T-helper 2 cell treated with Interferon-gamma antibody and Interleukin-4, amounts not matched to agents 100 ng/mL and 5 ng/mL, for 36 hours (primary cell): ENCODE data around the gene SETD1B. TPM values are rescaled to one million over a fixed set of nuclear protein-coding genes. Genes with fewer than 3 reads are reported as not detected.

Source experiments
- intact Hi-C: fragments of 100-400 bp; cut with micrococcal nuclease; formaldehyde crosslinking; loops from one replicate; pipeline ENCODE4 v1.15.1; 2023
- total RNA-seq: library from RNA; stranded (reverse); gene quantifications from 2 replicates; pipeline ENCODE4 v1.2.3, GENCODE V29; 2022

The SETD1B gene
- total RNA-seq, 1 donor from 2014 or later, result 32.7 TPM

DNA sequence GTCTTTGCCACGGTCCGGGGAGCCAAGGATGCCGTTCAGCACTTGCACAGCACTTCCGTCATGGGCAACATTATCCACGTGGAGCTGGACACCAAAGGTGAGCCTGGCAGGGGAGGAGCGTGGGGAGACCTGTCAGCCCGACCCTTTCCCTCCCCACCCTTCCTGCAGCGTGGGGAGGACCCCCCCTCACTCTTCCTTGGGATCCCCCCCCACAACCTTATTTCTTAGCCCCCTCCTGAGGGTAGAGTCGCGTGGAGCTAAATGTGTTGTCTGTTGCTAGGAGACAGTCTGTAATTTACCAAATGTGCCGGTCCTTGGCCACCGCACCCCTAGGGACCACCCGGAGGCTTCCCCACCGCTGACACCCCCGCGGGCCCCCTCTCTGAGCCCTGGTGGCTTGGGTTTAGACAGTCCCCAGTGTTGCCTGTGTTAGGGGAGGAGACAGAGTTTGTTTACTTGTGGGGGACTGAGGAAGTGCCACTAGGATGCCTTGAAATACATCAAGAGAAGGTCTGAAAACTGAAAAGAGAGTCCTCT lies 2.3 kb downstream of the SETD1B start:
- intact Hi-C loops, result loop anchor here (10.0 kb wide), 1 partner anchor 221 kb away; the partner anchor contains the start of gene KDM2B

DNA sequence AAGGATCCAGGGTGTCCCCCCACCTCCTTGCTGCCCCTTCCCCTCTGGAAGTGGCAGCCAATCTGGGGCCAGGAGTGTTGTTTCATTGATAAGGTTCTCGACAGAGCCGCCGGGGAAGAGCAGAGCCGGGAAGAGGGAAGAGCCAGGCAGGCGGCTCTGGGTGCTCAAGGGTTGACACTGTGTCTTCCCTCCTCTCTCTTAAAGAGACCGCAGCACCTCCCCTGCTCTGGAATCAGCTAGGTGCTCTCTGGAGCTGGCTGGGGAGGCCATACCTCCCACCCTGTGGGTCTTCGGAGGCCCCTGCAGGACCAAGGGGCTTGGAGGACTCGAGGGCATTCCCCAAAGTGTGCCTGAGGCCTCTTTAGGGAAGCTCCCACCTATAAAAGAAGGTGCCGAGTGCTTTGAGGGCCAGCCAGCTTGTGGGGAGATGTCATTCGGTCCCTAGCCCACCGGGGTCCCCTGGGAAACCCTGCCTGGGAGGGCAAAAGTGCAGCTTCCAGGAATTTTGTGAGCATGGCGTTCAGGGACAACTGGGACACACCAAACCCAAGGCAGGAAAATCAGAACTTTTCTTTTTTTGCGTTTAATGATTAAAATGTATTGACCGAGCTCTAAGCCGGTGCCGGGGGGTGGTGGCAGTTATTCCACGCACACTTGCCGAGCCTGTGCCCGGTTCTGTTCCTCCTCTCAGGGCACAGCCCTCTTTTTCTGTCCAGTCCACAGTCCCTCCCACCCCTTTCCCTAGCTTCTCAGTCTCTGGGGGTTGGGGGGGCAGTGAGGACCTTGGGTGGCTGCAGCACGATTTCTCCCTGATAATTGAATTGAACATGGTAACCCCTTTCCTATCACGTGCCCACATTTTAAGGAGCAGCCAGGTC lies 3.0 kb downstream of the SETD1B start:
- intact Hi-C loops, result loop anchor here (10.0 kb wide), 1 partner anchor 222 kb away; the partner anchor contains the start of gene KDM2B

DNA sequence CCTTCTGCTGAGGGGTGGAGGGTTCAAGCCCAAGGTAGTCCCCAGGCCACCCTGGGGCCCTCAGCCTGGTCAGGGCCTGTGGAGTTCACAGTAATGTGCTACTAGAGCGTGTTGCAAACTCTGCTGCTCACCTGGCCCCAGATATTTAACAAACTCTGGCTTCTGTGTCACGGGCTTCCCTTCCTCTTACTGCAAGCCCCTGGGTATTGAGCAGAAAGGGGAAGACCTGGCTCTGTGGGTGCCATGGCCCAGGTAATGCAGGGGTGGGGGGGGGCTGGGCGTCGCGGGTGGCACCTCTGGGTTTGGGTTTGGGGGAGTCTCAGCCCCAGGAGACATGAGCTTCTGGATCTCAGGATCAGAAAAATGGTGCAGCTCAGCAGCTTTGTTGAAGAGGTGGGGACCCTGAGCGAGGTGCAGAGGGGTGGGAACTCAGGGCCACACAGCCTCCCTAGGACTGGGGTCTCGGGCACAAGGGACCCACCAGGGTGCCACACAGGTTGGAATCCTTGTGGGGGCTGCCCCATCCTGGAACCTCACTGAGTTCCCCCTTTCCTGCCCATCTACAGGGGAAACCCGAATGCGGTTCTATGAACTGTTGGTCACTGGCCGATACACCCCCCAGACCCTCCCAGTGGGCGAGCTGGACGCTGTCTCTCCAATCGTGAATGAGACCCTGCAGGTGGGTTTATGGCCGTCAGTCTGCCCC lies 4.0 kb downstream of the SETD1B start:
- intact Hi-C loops, result loop anchor here (10.0 kb wide), 1 partner anchor 223 kb away; the partner anchor contains the start of gene KDM2B

DNA sequence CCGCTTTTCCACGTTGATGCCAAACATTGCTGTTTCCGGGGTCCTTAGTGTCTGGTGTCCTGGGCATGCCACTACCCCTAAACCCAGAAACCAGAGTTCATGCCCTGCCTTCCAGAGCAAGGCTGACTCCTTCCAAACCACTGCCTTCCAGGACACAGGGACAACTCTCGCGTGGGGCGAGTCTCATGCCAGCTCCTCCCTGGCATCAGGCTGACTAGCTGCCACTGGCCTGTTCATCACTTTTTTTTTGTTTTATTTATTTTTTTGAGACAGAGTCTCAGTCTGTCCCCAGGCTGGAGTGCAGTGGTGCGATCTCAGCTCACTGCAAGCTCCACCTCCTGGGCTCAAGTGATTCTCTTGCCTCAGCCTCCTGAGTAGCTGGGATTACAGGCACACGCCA lies 4.8 kb downstream of the SETD1B start:
- intact Hi-C loops, result loop anchor here (10.0 kb wide), 1 partner anchor 224 kb away; the partner anchor contains the start of gene KDM2B

DNA sequence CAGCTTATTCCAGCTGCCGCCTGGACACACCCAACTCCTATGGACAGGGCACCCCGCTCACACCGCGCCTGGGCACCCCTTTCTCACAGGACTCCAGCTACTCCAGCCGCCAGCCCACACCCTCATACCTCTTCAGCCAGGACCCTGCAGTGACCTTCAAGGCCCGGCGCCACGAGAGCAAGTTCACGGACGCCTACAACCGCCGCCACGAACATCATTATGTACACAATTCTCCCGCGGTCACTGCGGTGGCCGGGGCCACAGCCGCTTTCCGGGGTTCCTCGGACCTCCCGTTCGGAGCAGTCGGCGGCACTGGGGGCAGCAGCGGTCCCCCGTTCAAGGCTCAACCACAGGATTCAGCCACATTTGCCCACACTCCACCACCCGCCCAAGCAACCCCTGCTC lies 5.9 kb downstream of the SETD1B start:
- intact Hi-C loops, result loop anchor here (10.0 kb wide), 1 partner anchor 225 kb away; the partner anchor contains the start of gene KDM2B

DNA sequence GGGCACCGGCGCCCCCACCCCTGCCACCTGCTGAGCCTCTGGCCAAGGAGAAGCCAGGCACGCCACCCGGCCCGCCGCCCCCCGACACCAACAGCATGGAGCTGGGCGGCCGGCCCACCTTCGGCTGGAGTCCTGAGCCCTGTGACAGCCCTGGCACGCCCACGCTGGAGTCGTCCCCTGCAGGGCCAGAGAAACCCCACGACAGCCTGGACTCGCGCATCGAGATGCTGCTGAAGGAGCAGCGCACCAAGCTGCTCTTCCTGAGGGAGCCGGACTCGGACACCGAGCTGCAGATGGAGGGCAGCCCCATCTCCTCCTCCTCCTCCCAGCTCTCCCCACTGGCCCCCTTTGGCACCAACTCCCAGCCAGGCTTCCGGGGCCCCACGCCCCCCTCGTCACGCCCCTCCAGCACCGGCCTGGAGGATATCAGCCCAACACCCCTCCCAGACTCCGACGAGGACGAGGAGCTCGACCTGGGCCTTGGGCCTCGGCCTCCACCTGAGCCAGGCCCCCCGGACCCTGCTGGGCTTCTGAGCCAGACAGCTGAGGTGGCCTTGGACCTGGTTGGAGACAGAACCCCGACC lies 6.5 kb downstream of the SETD1B start:
- intact Hi-C loops, result no loop called here

DNA sequence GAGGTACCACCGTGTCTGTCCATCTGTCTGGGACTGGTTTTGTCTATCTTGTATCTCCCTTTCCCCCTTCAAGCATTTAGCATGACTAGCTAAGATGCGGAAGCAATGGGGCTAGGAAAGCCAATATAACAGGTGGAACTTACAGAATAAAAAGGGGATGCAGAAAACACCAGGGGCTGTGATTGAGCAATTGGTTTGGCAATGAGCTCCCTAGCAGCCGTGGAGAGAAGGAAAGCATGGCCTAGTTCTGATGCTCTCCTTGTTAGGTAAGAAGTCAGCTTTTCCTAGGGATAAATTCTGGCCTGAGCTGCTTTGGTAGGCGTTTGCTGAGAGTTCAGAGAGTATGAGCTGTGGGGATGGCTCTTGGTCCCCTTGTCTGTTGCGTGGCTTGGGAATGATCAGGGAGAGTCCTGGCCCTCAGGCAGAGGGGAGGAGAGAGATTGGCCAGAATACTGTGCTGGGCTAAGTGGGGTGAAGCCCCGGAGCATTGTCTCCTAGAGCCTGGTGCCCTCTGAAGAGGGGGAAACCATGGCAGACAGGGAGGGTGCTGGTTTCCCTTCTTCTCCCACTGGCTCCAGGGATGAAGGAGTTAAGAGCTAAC lies 7.1 kb downstream of the SETD1B start:
- intact Hi-C loops, result no loop called here

DNA sequence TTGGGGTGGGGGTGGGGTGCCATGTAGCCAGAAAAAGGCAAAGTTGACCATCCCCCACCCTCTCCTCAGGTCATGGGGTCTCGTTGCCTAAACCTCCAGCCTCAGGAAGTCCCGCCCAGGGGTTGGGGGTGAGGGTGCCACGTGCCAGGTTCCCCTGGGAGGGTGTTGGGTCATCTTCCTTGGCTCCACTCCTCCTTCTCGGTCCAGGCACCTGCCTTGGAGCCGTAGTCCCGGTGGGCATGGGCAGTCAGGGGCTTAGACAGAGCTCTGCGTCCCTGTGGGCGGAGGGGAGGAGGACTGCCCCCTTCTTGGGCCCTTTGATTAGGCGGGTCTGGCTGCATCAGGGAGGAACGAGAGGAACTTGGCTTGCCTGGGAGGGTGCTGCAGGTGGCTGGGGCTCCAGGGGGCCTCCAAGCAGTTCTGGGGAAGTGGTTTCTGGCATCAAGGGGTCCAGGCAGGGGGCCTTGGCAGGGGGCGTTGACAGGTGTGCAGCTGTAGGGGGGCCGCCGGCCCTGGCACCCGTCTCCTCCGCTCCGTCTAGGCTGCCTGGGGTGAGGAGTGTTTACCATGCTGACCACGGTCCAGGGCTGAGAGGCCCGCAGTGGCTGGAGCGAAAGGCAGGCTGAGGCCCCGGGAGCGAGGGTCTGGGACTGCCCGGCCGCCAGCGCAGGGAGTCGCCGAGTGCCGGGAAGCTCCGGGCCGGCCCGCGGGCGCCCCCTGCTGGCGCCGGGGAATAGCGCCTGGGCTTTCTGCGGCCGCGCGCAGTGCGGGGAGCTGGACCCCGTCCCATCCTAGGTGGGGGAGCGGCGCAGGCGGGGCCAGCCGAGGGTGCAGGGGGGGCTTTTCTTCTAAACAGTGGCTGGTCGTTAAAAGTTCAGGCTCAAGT lies 7.9 kb downstream of the SETD1B start:
- intact Hi-C loops, result loop anchor here (1.0 to 2.0 kb wide), 4 partner anchors 9 to 35 kb away; no protein-coding TSS in a partner anchor

DNA sequence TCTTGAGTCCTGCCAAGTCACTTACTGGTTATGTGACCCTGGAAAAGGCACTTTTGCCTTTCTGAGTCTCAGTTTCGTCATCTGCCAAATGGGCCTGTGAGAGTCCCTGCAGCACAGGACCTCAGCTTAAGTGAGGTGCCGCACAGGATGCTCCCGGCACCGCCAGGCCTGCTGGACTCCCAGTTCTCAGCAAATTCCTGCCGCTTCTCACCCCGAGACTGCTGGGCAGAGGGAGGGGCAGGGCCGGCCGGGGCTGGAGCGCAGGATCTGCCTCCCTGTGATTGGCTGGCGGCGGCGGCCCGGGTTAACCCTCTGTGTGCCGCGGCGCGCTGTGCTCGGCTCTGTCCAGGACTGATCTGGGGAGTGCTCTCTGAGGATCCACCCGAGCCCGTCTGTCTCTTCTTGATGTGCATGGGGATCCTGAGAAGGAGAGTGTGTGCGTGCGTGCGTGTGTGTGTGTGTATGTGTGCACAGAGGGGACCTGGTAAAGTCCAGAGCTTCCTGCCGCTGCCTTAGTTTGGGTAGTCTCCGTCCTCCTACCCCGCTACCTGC lies 8.6 kb downstream of the SETD1B start:
- intact Hi-C loops, result loop anchor here (1.0 to 2.0 kb wide), 4 partner anchors 10 to 36 kb away; no protein-coding TSS in a partner anchor

DNA sequence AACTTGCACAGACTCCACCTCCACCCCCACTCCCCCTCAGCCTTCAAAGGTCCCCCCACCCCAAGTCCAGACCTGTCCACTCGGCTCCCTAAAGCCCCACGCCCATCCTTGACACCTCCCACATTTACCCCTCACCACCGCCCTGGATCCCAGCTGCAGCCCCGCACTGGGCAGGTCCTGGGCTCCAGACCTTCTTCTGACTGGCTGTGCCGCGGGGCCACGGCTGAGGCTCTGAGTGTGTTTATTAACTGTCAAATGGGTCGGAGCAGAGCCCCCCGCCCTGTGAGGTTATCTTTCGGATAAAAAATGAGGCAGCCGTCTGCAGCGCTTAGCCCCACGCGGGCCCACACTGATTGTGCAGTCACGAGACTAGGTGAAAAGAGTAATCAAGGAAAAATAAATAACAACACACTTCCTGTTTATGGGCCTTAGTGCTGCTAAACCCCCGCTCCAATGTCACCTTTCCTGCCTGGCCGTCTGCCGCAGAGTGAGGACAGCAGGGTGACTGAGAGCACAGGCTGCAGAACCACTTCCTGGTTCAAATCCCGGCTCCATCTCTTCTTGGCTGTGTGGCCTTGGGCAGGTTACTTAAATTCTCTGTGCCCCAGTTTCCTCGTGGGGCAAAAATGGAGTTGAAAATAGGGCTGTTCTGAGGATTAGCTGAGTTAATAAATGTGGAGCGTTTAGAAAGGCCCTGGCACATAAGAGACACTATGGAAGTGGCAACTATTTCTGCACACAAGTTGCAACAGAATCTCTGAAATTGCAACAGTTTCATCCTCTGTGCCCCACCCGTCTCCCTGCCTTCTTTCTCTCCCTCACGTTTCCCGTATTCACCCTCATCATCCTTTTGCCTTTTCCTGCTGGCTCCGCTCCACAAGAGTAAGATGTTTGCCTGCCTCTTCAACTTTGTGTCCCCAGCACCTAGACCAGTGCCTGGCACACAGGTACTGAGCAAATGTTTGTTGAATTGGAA lies 9.4 kb downstream of the SETD1B start:
- intact Hi-C loops, result loop anchor here (1.0 to 2.0 kb wide), 4 partner anchors 11 to 36 kb away; no protein-coding TSS in a partner anchor

DNA sequence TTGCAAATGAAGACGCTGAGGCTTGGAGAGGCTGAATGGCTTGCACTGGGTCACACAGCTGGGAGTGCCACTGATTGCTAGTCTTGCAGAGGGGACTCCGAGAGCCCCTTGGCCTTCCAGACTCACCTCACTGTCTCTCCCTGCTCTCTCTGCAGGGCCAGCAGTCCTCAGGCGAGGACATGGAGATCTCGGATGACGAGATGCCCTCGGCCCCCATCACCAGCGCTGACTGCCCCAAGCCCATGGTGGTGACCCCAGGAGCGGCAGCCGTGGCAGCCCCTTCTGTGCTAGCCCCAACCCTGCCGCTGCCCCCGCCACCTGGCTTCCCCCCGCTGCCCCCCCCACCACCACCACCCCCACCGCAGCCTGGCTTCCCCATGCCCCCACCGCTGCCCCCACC lies 10.1 kb downstream of the SETD1B start:
- intact Hi-C loops, result loop anchor here (2.0 kb wide), 2 partner anchors 25 to 37 kb away; no protein-coding TSS in a partner anchor

DNA sequence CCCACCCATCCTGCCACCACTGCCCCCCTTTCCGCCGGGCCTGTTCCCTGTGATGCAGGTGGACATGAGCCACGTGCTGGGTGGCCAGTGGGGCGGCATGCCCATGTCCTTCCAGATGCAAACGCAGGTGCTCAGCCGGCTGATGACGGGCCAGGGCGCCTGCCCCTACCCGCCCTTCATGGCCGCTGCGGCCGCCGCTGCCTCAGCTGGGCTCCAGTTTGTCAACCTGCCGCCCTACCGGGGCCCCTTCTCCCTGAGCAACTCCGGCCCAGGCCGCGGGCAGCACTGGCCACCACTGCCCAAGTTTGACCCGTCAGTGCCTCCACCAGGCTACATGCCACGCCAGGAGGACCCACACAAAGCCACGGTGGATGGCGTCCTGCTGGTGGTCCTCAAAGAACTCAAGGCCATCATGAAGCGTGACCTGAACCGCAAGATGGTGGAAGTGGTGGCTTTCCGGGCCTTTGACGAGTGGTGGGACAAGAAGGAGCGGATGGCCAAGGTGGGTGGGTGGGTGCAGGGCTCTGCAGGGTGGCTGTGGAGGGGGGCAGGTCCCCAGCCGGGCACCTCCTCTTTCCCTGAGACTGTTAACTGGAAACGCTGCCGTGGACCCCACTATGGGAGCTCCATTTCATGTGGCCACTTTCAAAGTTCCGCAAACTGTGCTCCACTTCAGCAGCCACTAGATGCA lies 10.8 kb downstream of the SETD1B start:
- intact Hi-C loops, result no loop called here

DNA sequence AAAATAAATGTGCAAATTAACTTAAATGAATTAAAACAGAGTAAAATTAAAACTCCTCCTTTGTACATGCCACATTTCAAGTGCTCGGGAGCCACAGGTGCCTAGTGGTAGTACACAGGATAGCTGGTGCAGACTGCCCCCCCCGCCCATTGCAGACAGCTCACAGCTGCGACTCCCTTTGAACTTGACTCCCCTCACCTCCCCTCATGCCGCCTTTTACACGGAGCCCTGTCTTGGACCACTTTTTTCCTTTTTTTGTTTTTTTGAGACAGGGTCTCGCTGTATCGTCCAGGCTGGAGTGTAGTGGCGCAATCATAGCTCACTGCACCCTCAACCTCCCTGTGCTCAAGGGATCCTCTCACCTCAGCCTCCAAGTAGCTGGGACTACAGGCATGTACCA lies 11.5 kb downstream of the SETD1B start:
- intact Hi-C loops, result no loop called here

DNA sequence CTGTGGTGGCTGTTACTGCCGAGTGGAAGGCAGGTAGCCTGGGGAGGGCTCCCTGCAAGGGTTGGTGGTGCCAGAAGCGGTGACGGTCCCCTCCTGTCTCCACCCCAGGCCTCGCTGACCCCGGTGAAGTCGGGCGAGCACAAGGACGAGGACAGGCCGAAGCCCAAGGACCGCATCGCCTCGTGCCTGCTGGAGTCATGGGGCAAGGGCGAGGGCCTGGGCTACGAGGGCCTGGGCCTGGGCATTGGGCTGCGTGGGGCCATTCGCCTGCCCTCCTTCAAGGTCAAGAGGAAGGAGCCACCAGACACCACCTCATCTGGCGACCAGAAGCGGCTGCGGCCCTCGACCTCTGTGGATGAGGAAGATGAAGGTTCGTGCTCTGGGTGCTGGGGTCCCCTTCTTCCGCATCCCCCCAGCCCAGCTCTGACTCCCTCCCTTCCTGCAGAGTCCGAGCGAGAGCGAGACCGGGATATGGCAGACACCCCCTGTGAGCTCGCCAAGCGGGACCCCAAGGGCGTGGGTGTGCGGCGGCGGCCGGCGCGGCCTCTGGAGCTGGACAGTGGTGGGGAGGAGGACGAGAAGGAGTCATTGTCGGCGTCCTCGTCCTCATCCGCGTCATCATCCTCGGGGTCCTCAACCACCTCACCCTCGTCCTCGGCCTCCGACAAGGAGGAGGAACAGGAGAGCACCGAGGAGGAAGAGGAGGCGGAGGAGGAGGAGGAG lies 13.3 kb downstream of the SETD1B start:
- intact Hi-C loops, result no loop called here

DNA sequence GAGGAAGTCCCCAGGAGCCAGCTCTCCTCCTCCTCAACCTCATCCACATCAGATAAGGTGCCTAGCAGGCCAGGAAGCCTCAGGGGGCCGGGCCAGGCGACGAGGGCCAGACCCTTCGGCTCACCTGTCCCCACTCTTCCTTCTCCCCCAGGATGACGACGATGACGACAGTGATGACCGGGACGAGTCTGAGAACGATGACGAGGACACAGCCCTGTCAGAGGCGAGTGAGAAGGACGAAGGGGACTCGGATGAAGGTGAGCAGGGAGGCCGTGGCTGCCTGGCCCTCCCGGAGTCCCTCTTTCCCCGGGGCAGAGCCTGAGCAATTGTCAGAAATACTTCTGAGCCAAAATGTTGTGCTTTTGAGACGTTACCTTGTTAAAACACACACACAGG lies 13.8 kb downstream of the SETD1B start:
- intact Hi-C loops, result no loop called here

DNA sequence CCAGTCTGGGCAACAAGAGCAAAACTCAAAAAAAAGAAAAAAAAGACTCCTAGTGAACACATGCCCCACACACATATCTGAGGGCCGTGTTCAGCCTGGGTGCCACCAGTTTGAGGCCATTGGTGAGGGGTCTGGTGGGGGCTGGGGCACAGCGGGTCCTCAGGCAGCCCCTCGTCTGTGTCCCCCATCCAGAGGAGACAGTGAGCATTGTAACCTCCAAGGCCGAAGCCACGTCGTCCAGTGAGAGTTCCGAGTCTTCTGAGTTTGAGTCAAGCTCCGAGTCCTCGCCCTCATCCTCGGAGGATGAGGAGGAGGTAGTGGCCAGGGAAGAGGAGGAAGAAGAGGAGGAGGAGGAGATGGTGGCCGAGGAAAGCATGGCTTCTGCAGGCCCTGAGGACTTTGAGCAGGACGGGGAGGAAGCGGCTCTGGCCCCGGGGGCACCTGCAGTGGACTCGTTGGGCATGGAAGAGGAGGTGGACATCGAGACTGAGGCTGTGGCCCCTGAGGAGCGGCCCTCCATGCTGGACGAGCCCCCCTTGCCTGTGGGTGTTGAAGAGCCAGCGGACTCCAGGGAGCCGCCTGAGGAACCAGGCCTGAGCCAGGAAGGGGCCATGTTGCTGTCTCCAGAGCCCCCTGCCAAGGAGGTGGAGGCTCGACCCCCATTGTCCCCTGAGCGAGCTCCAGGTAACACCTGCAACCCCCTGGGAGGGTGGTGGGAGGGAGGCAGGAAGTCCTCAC lies 15.6 kb downstream of the SETD1B start:
- intact Hi-C loops, result no loop called here
